MCF 10A (cell line): ENCODE data around the gene RFC5. TPM values are rescaled to one million over a fixed set of nuclear protein-coding genes. Genes with fewer than 3 reads are reported as not detected.
"Not testable (repeated sequence)": the region's sequence is repeated elsewhere in the genome, so short reads cannot be mapped to it uniquely, and the experiment has no call there.

Experiments used
- BruUV-seq: library from RNA; stranded (reverse); fragments of 400-500 nt; replicated peaks from 2 replicates; lab custom pipeline; 2021; lab: Mats Ljungman, UMichigan
- CTCF ChIA-PET: fragments of 300-600 bp; sonication (Branson Sonifier 250); formaldehyde crosslinking; extraction: SDS; loops from one replicate; lab custom pipeline; 2021; ENCODE audit warnings: antibody characterized with exemption, inconsistent platforms; lab: Yijun Ruan, JAX
- POLR2A ChIA-PET: fragments of 300-600, 350-650 bp; sonication (Branson Sonifier 250); formaldehyde crosslinking; extraction: SDS; loops from one replicate; lab custom pipeline; 2020; ENCODE audit warnings: antibody characterized with exemption, inconsistent platforms; lab: Yijun Ruan, JAX
- DNase-seq: peaks from one replicate; pipeline ENCODE4 v3.0.0-alpha.2; 2018; ENCODE audit not compliant: unreplicated experiment
- H3K27ac Mint-ChIP-seq: one replicate; pipeline ENCODE4 v1.8.0; 2022; ENCODE audit warnings: mild to moderate bottlenecking, low read depth, mixed read lengths; ENCODE audit not compliant: unreplicated experiment
- H3K27me3 Mint-ChIP-seq: one replicate; pipeline ENCODE4 v1.8.0; 2022; ENCODE audit warnings: mixed read lengths; ENCODE audit not compliant: insufficient read depth, unreplicated experiment
- H3K36me3 Mint-ChIP-seq: one replicate; pipeline ENCODE4 v1.8.0; 2022; ENCODE audit warnings: mild to moderate bottlenecking, moderate library complexity, mixed read lengths; ENCODE audit not compliant: insufficient read depth, unreplicated experiment
- H3K4me1 Mint-ChIP-seq: one replicate; pipeline ENCODE4 v1.8.0; 2022; ENCODE audit warnings: mixed read lengths; ENCODE audit not compliant: insufficient read depth, unreplicated experiment
- H3K4me3 Mint-ChIP-seq: one replicate; pipeline ENCODE4 v1.8.0; 2022; ENCODE audit warnings: mild to moderate bottlenecking, moderate library complexity, mixed read lengths; ENCODE audit not compliant: unreplicated experiment
- H3K9me3 Mint-ChIP-seq: one replicate; pipeline ENCODE4 v1.8.0; 2022; ENCODE audit warnings: mixed read lengths; ENCODE audit not compliant: unreplicated experiment
- intact Hi-C: fragments of 100-400 bp; cut with micrococcal nuclease; formaldehyde crosslinking; loops from 2 replicates; pipeline ENCODE4 v1.14.1; 2022
- total RNA-seq: library from RNA; stranded (reverse); gene quantifications from 2 replicates; pipeline ENCODE4 v1.2.3, GENCODE V29; 2022
- TF ChIP-seq, protein P1 (sequence below): fragments of 200-600 bp; IDR thresholded peaks from one replicate; pipeline ENCODE4 v1.8.0; 2022; ENCODE audit warnings: antibody characterized with exemption, mild to moderate bottlenecking; ENCODE audit not compliant: unreplicated experiment

The RFC5 gene
- total RNA-seq, 1 experiment from 2014 or later = 13.9 TPM

DNA sequence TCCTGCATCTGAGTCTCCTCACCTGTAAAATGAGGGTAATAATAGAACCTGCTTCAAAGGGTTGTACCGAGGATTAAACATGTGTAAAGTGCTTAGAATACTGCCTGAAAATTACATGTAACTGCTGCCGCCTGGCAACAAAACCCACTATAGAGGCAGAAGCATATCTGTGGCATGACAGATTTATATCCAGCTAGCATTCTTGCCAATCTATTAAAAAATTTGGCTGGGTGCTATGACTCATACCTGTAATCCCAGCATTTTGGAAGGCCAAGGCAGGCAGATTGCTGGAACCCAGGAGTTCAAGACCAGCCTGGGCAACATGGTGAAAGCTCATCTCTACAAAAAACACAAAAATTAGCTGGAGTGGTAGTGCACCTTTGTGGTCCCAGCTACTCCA is 31.3 kb upstream of the RFC5 start:
- DNase-seq = peak; percentile 27
- Mint-ChIP-seq H3K36me3 (peaks cover 5% of the 10 kb centered on the region), H3K9me3 (no peaks in the 10 kb centered on the region), H3K4me1 (no peaks in the 10 kb centered on the region), H3K27ac (no peak overlapping the region), H3K4me3 (no peak overlapping the region), H3K27me3 (no peaks in the 10 kb centered on the region)
- CTCF ChIA-PET = interaction anchor here (0.6 kb wide), 2 partner anchors 107 to 618 kb away, joined by 3 to 5 read pairs; no protein-coding TSS in a partner anchor
- BruUV-seq = no TSS peak
- POLR2A ChIA-PET = no interaction called here
- TF ChIP-seq, protein P1, sequence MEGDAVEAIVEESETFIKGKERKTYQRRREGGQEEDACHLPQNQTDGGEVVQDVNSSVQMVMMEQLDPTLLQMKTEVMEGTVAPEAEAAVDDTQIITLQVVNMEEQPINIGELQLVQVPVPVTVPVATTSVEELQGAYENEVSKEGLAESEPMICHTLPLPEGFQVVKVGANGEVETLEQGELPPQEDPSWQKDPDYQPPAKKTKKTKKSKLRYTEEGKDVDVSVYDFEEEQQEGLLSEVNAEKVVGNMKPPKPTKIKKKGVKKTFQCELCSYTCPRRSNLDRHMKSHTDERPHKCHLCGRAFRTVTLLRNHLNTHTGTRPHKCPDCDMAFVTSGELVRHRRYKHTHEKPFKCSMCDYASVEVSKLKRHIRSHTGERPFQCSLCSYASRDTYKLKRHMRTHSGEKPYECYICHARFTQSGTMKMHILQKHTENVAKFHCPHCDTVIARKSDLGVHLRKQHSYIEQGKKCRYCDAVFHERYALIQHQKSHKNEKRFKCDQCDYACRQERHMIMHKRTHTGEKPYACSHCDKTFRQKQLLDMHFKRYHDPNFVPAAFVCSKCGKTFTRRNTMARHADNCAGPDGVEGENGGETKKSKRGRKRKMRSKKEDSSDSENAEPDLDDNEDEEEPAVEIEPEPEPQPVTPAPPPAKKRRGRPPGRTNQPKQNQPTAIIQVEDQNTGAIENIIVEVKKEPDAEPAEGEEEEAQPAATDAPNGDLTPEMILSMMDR = no peak
- intact Hi-C loops = no loop called here

DNA sequence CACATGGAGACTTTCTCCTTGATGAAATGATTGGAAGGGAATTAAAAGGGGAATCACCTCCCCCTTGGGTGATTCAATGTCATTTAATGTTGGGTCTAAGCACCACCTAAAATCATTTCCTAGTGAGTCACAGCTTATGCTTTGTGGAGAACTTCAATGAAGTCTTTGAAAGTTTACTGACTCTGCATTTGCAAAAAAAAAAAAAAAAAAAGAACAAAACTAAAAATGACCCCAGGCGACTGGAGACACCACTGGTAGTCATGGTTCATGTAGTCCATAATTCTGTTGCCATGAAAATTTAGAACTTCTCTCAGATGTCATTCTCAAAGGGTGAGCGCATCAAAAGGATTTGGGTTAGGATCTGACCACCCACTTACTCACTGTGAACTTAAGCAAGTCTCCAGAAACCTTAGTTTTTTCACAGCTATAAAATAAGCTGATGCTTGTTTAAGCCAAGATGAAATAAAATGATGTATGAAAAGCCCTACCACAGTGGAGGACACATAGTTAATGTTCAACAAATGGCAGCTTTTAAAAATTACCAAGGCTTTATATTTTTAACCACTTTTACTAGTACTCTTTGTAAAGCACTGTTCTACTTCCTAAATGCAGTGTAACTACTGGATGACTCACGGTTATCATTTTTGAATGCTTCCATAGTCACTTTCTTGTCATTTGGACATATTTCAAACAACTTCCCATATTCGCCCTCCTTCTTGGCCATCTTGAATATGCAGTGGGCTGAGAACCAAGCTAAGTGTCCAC is 29.6 kb upstream of the RFC5 start:
- Mint-ChIP-seq H3K4me3 (no peak overlapping the region), H3K27me3 (no peaks in the 10 kb centered on the region), H3K36me3 (peaks cover 5% of the 10 kb centered on the region), H3K27ac (no peak overlapping the region), H3K4me1 (no peaks in the 10 kb centered on the region), H3K9me3 (no peaks in the 10 kb centered on the region)
- BruUV-seq = no TSS peak
- CTCF ChIA-PET = interaction anchor here (0.5 to 1.0 kb wide), 3 partner anchors 27 to 111 kb away, joined by 3 to 4 read pairs (median 3); no protein-coding TSS in a partner anchor
- TF ChIP-seq, protein P1 = no peak
- POLR2A ChIA-PET = no interaction called here
- DNase-seq = peak; percentile 54
- intact Hi-C loops = no loop called here

DNA sequence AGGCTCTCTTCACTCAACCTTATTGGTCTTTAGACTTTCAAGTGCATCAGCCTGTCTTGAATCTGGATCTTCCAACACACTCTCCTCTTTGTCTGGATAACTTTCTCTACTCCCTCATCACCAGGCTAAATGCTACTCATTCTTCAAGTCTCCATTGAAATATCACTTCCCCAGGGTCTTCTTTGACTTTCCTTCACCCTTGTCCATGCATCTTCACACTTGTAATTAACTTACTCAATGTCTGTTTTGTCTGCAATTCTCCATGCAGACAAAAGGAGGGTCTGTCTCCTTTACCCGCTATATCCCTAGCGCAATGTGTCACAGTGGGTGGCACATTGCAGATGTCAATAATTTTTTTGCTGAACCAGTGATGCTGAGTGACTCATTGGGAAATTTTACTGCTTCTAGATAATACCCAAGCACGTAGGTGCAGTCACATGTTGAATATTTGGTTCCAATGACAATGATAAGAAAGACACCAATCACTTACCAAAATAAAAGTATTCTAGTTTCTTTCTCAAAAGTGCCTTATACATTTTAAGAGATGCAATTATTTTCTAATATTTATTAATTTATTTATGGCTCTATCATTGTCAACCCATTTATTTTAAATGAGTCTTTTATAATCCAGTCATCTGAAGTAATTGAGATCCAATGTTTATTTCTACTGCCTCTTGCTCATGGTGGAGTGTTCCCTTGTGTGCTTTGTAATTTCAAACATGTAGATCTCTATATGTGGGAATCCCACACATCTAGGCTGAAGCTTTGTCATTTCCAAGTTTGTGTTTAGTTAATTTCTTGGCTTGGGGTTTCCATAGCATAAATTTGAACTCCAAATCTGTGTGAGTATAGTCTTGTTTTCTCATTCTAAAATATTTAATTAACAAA is 21.7 kb upstream of the RFC5 start:
- Mint-ChIP-seq H3K27me3 (no peaks in the 10 kb centered on the region), H3K4me1 (no peaks in the 10 kb centered on the region), H3K4me3 (no peak overlapping the region), H3K9me3 (no peaks in the 10 kb centered on the region), H3K27ac (no peak overlapping the region), H3K36me3 (peaks cover under 1% of the 10 kb centered on the region)
- ChIA-PET CTCF (no interaction called here), POLR2A (no interaction called here)
- intact Hi-C loops = no loop called here
- BruUV-seq = no TSS peak
- TF ChIP-seq, protein P1 = no peak
- no peak for DNase-seq

DNA sequence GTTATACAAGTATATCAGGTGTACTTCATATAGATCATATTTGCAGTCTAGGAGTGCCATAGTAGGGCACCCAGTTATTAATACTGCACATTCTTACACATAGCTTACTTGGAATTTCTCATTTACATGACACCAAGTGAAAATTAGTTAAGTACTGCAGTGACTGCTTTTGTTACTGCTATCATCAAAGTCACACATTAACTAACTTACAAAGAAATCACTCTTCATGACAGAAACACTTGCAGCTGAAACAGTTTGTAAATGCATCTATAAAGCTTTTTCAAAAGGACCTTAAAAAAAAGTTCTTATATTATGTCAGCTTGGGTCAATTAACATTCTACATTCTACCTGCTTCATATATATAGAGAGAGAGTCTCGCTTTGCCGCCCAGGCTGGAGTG is 17.8 kb upstream of the RFC5 start:
- ChIA-PET CTCF (interaction anchor here (0.6 kb wide), 1 partner anchor 36 kb away, joined by 5 read pairs; no protein-coding TSS in a partner anchor), POLR2A (no interaction called here)
- no peak overlapping the region for H3K27ac Mint-ChIP-seq
- no peaks in the 10 kb centered on the region for H3K9me3 Mint-ChIP-seq
- H3K4me3 Mint-ChIP-seq = no peak overlapping the region
- no peak for DNase-seq
- no peaks in the 10 kb centered on the region for H3K27me3 Mint-ChIP-seq
- TF ChIP-seq, protein P1 = no peak
- H3K4me1 Mint-ChIP-seq = no peaks in the 10 kb centered on the region
- intact Hi-C loops = no loop called here
- H3K36me3 Mint-ChIP-seq = no peaks in the 10 kb centered on the region
- no TSS peak for BruUV-seq

DNA sequence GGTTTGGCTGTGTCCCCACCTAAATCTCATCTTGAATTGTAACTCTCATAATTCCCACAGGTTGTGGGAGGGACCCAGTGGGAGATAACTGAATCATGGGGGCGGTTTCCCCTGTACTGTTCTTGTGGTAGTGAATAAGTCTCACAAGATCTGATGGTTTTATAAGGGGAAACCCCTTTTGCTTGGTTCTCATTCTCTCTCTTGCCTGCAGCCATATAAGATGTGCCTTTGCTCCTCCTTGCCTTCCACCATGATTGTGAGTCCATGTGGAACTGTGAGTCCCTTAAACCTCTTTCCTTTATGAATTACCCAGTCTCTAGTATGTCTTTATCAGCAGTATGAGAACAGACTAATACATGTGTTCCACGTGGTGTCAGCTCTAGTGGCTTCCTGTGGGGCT is 16.7 kb upstream of the RFC5 start:
- CTCF ChIA-PET = interaction anchor here (0.6 kb wide), 1 partner anchor 941 kb away, joined by 3 read pairs; no protein-coding TSS in a partner anchor
- H3K4me3 Mint-ChIP-seq, H3K36me3 Mint-ChIP-seq, intact Hi-C loops, H3K4me1 Mint-ChIP-seq, DNase-seq, H3K9me3 Mint-ChIP-seq, H3K27me3 Mint-ChIP-seq, POLR2A ChIA-PET, H3K27ac Mint-ChIP-seq, BruUV-seq: not testable (repeated sequence)
